Coronary artery (tissue), 2 donors: ENCODE measurements around the gene TLK1.
A peak's percentile ranks its signal among the peaks of the same experiment; 100 is the strongest.

Experiments used
- DNase-seq: peaks from one replicate; pipeline ENCODE4 v3.0.0-alpha.2; 2017; ENCODE audit warnings: low spot score
- H3K27ac ChIP-seq, 2 donors: fragments of 200-600 bp; sonication (generic); one replicate each; pipeline ENCODE4 v1.5.1; 2016 to 2019
- H3K4me3 ChIP-seq: fragments of 200-600 bp; sonication (generic); 2 replicates; pipeline ENCODE4 v1.5.1; 2016; ENCODE audit warnings: mild to moderate bottlenecking, moderate library complexity
- TF ChIP-seq, protein P1 (sequence below): fragments of 200-600 bp; sonication (generic); IDR thresholded peaks from one replicate; pipeline ENCODE4 v1.5.1; 2019; ENCODE audit warnings: antibody characterized with exemption

The TLK1 gene

DNA sequence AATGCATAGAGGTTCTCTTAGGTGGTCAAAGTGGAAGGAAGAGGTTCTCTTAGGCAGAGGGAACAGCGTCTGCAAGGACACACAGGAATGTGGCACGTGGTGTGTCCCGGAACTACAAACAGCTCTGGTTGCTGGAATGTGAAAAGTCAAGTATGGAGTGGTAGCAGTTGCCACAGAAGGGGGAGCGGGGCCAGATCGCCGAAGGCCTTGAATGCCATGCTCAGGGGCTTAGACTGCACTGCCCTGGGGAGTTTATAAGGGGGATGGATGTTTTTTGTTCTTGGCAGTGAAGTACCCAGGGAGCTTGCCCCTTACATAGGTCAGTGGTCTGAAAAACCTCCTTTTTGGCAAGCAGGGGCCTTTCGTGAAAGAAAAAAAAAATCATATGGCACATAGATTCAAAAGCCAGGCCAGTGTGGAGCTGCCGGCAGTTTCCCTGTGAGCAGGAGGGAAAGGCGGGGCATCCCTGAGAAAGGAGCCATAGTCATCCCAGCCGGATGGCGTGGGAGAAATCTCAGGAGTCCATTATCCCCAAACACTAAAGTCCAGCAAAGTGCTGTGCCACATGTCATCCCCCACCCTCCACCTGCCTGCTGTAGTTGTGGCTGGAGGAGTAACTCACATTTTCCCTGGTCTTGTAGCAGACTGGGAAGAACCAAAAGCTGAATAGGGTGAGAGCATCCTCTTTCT is 186.2 kb downstream of the TLK1 start:
- TF ChIP-seq, protein P1, sequence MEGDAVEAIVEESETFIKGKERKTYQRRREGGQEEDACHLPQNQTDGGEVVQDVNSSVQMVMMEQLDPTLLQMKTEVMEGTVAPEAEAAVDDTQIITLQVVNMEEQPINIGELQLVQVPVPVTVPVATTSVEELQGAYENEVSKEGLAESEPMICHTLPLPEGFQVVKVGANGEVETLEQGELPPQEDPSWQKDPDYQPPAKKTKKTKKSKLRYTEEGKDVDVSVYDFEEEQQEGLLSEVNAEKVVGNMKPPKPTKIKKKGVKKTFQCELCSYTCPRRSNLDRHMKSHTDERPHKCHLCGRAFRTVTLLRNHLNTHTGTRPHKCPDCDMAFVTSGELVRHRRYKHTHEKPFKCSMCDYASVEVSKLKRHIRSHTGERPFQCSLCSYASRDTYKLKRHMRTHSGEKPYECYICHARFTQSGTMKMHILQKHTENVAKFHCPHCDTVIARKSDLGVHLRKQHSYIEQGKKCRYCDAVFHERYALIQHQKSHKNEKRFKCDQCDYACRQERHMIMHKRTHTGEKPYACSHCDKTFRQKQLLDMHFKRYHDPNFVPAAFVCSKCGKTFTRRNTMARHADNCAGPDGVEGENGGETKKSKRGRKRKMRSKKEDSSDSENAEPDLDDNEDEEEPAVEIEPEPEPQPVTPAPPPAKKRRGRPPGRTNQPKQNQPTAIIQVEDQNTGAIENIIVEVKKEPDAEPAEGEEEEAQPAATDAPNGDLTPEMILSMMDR = no peak
- no peak overlapping the region for H3K27ac ChIP-seq
- DNase-seq = no peak
- H3K4me3 ChIP-seq = peak overlapping the region; percentile 83

DNA sequence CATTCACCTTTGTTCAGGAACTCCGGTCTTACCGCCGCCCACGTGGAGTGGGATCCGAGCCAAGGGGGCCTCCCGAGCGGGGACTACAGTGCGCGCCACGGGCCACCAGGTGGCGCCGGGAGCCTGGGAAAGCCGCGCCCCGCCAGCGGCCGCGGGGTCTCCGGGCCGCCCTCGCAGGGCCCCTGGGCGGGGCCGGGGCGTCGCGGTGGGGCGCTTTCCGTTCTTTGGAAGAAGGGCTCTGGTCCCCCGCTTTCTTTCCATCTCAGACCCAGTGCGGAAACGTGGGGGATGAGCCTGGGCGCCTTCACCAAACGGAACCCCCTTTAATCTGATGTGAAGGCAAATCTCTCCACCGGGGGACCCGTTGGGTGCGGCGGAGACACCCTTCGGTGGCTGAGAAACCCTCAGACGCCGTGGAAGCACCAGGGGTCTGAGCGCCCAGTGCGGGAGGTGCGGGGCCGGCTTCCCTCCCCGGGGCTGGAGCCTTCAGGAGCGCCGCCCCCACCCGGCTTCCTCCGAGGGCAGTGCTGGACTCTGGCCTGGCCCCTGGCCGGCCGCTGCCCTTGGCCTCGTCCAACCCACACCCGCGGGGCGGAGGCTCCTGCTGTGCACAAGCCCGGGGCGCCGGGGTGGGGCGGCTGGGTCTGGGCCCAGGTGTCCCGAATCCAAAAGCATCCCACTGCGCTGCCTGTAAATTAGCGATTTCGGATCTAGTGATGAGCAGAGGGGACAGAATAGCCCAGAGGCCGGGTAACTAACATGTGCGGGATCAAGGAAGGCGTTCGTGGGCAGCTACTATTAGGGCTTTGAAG is 187.0 kb downstream of the TLK1 start:
- peak overlapping the region; percentile 83 for H3K4me3 ChIP-seq
- TF ChIP-seq, protein P1 = peak; percentile 83
- peak; percentile 86 for DNase-seq
- peak overlapping the region; percentile 66 to 79 for H3K27ac ChIP-seq

DNA sequence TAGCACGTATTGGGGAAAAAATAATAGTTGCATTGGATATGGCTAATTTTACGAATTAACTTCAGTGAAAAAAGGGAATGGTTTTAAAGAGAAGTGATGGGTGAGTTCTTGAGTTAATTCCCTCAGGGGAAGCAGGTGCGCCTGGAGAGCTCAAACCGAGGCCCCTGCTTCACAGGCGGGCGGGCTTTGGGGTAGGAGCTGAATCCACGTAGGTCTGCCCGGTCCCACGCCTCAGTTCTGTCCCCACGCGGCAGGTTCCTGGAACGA is 187.5 kb downstream of the TLK1 start:
- peak overlapping the region; percentile 83 for H3K4me3 ChIP-seq
- no peak for DNase-seq
- no peak overlapping the region for H3K27ac ChIP-seq
- TF ChIP-seq, protein P1 = no peak

DNA sequence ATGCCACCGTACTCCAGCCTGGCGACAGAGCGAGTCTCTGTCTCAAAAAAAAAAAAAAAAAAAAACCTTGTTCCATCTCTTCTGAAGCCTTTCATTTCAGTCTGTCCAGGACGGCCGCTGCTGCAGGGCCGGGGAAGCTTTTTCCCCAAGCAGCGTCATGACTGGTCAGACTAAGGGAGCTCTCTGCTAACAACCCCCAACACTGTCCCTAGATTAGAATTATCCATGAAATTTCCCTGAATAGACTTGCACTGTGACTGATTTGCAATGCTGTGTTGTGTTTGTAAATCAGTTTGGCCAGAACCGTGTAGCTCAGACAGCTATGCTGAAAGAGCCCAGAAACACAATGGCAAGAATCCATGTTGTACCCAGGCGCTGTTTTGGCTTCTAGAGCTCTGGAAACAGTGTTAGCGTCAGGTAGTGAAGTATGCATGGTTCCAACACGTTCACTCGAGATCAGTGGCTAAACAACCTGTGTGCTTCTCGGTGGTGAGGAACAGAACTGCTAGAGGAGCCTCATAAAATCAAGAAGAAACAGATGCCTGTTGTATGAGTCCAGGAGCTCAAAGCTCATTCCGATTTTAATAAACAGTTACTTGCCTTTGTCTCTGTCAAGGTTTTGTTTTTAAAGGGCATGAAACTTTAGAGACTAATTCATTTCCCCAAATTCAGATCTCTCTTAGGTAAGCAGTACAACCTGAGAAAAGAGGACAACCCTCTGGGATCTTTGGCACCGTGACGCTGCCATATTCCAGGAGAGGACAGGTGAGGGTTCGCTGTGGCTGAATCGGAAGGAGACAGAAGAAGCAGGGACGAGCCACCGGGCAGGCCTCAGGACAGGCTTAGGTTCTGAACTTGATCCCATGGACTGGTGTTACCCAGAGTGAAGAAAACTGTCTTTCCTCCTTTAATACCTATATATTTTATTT is 188.1 kb downstream of the TLK1 start:
- Histone ChIP-seq H3K27ac (no peak overlapping the region), H3K4me3 (peak overlapping the region; percentile 83)
- no peak for DNase-seq
- TF ChIP-seq, protein P1 = no peak

DNA sequence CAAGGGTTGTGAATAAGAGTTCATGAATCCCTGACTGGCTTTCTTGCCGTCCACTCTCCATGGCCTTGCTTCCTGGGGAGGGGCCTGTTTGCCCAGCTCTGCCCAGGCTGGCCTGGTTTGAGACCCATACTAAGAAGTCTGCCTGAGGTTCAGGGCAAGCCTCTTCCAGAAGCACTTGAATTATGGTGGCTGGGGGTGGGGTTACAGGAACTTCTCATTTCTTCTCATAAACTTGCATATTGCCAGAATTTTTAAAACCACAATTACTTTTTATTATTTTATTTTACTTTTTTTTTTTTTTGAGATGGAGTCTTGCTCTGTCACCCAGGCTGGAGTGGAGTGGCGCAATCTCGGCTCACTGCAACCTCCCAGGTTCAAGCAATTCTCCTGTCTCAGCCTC is 189.6 kb downstream of the TLK1 start:
- Histone ChIP-seq H3K4me3 (no peak overlapping the region), H3K27ac (no peak overlapping the region)
- TF ChIP-seq, protein P1 = no peak
- no peak for DNase-seq

DNA sequence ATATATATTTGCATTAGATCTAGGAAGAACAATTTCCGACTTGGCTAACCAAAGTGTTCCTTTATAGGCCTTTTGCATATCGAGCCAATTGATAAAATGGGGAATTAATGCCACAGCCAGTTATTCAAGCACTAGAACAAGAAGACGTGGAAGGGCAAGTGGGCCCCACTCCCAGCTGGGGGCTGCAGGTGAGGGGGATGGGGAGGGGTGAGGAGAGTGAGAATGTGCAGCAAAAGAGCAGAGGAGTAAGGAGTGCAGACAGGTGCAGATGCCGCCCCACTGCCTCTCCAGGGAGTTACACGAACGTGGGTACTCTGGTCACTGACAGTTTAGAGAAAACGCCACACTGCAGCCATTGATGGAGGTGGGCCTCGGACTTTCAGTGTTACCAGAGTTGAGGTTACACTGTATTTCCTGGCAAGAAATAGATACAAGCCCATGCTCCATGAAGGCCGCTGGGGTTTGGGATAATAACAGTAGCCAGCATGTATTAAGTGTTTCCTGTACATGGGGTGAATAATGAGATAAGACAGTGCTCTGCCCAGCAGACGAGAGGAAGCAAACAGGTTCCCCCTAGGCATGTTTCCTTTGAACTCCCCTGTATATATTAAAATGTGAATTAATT is 190.7 kb downstream of the TLK1 start:
- DNase-seq = no peak
- Histone ChIP-seq H3K27ac (no peak overlapping the region), H3K4me3 (no peak overlapping the region)
- TF ChIP-seq, protein P1 = no peak
